K562 (cell line): Measurements from ENCODE around the gene TMEM107. TPM values are rescaled to one million over a fixed set of nuclear protein-coding genes. Genes with fewer than 3 reads are reported as not detected.

Source experiments
- ATAC-seq: fragments of 200-7000 bp; cut with Tn5 transposase; 3 replicates; pipeline ENCODE4 v1.9.1; 2020; ENCODE audit warnings: moderate library complexity
- BruUV-seq: library from RNA; stranded (reverse); fragments of 400-500 nt; replicated peaks from 2 replicates; lab custom pipeline; 2021; lab: Mats Ljungman, UMichigan
- CTCF ChIA-PET: fragments of 300-600 bp; formaldehyde crosslinking; extraction: SDS; loops from one replicate; lab custom pipeline; 2021; ENCODE audit warnings: low intra/inter-chr PET ratio; lab: Yijun Ruan, JAX
- POLR2A ChIA-PET: fragments of 300-600, 350-650 bp; sonication (Branson Sonifier 250); formaldehyde crosslinking; extraction: SDS; loops from one replicate; lab custom pipeline; 2021; ENCODE audit warnings: antibody characterized with exemption, inconsistent platforms; lab: Yijun Ruan, JAX
- DNase-seq, 4 experiments: peaks; one replicate each; pipeline versions ENCODE4 v3.0.0 to v3.0.0-alpha.2; 2011 to 2018; ENCODE audit warnings: low spot score in 3 of 4, mixed read lengths in 3 of 4; ENCODE audit errors: extremely low read depth in 1 of 4
- FAIRE-seq: peaks from 2 replicates; lab custom pipeline; 2011; peaks lifted over from hg19 to GRCh38; lab: Jason Lieb, UNC
- H2AFZ ChIP-seq: 2 replicates; pipeline ENCODE4 v1.6.0; 2011; ENCODE audit warnings: low read depth, low read length, control low read depth, inconsistent platforms
- H3K27ac ChIP-seq: fragments of 200-600 bp; 3 replicates; pipeline ENCODE4 v1.8.0; 2011; ENCODE audit warnings: low read depth, mild to moderate bottlenecking, control low read depth, inconsistent platforms, low read length, moderate library complexity, mixed read lengths; ENCODE audit errors: extremely low read depth
- H3K27me3 ChIP-seq, 2 experiments: fragments of 300-600 bp in 1 of 2; 2 replicates in 1 of 2; 3 replicates in 1 of 2; pipeline versions ENCODE4 v1.6.0 to v1.8.0; 2011; ENCODE audit warnings: inconsistent platforms in 2 of 2, low read length in 2 of 2, mild to moderate bottlenecking in 1 of 2, mixed read lengths in 1 of 2, moderate library complexity in 1 of 2; ENCODE audit not compliant: control insufficient read depth in 2 of 2, insufficient read depth in 2 of 2
- H3K36me3 ChIP-seq: fragments of 300-600 bp; 3 replicates; pipeline ENCODE4 v1.8.0; 2011; ENCODE audit warnings: mild to moderate bottlenecking, low read length, inconsistent platforms; ENCODE audit not compliant: control insufficient read depth, insufficient read depth
- H3K4me1 ChIP-seq, 2 experiments: fragments of 200-600 bp in 1 of 2; replicated peaks in 1 of 2; 2 replicates in 1 of 2; 3 replicates in 1 of 2; pipeline versions ENCODE4 v1.5.1 to v1.8.0; 2011; ENCODE audit warnings: inconsistent platforms in 2 of 2, low read length in 2 of 2, mild to moderate bottlenecking in 1 of 2, mixed read lengths in 1 of 2, moderate library complexity in 1 of 2; ENCODE audit not compliant: control insufficient read depth in 2 of 2, insufficient read depth in 2 of 2
- H3K4me2 ChIP-seq: 2 replicates; pipeline ENCODE4 v1.6.1; 2011; ENCODE audit warnings: low read length, control low read depth, inconsistent platforms, mixed read lengths; ENCODE audit not compliant: insufficient read depth
- H3K4me3 ChIP-seq: fragments of 200-600 bp; sonication (generic), shearing (Covaris generic); 2 replicates; pipeline ENCODE4 v1.5.1; 2016; ENCODE audit warnings: control low read depth, inconsistent platforms
- H3K79me2 ChIP-seq: fragments of 200-600 bp; 3 replicates; pipeline ENCODE4 v1.8.0; 2011; ENCODE audit warnings: low read length, inconsistent platforms; ENCODE audit not compliant: control insufficient read depth, insufficient read depth
- H3K9ac ChIP-seq, 2 experiments: 2 replicates each; pipeline versions ENCODE4 v1.6.0 to v1.6.1; 2011; ENCODE audit warnings: low read depth in 2 of 2, low read length in 2 of 2, control low read depth in 1 of 2, inconsistent platforms in 1 of 2, mild to moderate bottlenecking in 1 of 2, mixed read lengths in 1 of 2; ENCODE audit not compliant: insufficient read depth in 1 of 2
- H3K9me1 ChIP-seq: one replicate; pipeline ENCODE4 v1.6.0; 2011; ENCODE audit warnings: inconsistent platforms, mild to moderate bottlenecking, low read length, moderate library complexity; ENCODE audit not compliant: control insufficient read depth, insufficient read depth
- H3K9me3 ChIP-seq: replicated peaks from 2 replicates; pipeline ENCODE4 v1.5.1; 2011; ENCODE audit warnings: low read depth, low read length, inconsistent platforms; ENCODE audit not compliant: control insufficient read depth, insufficient read depth
- H4K20me1 ChIP-seq: replicated peaks from 2 replicates; pipeline ENCODE4 v1.6.1; 2011; ENCODE audit warnings: low read length, inconsistent platforms, mixed read lengths; ENCODE audit not compliant: control insufficient read depth, insufficient read depth
- ATF3 ChIP-seq, 2 experiments: fragments of 450-650 bp in 1 of 2; sonication (generic) in 1 of 2; formaldehyde crosslinking in 1 of 2; IDR thresholded peaks in 1 of 2; conservative IDR thresholded peaks in 1 of 2; 2 replicates each; pipeline versions ENCODE4 v1.6.1 to v1.8.1; 2016 to 2023; ENCODE audit warnings: mild to moderate bottlenecking in 2 of 2, moderate library complexity in 2 of 2, inconsistent platforms in 1 of 2, missing genetic modification reagents in 1 of 2
- FOSL1 ChIP-seq: fragments of 200-800 bp; sonication (Bioruptor generic); conservative IDR thresholded peaks from 2 replicates; pipeline ENCODE4 v1.6.1; 2016; ENCODE audit warnings: missing genetic modification characterization, missing compliant biosample characterization
- GTF2E2 ChIP-seq: fragments of 200-800 bp; sonication (Bioruptor generic); IDR thresholded peaks from 2 replicates; pipeline ENCODE4 v1.6.1; 2016; ENCODE audit warnings: missing genetic modification characterization, missing compliant biosample characterization
- ZKSCAN1 ChIP-seq: fragments of 150-350 bp; IDR thresholded peaks from 2 replicates; pipeline ENCODE4 v1.6.1; 2016; ENCODE audit warnings: low read depth, low read length
- ZNF384 ChIP-seq: IDR thresholded peaks from 2 replicates; pipeline ENCODE4 v1.6.1; 2012; ENCODE audit warnings: low read depth, low read length, improper control_type of control experiment
- ZNF583 ChIP-seq: fragments of 250-450 bp; sonication (Bioruptor Pico); IDR thresholded peaks from 2 replicates; pipeline ENCODE4 v1.4.0; 2020
- ZNF76 ChIP-seq: fragments of 250-450 bp; sonication (Bioruptor Pico); IDR thresholded peaks from 2 replicates; pipeline ENCODE4 v1.4.0; 2020; ENCODE audit warnings: mild to moderate bottlenecking, moderate library complexity, borderline replicate concordance
- WGBS: fragments of 100-300 bp; shearing (Covaris generic); methylation state at CpG from one replicate; pipeline ENCODE4 v1.1.6; 2016; ENCODE audit warnings: low coverage, mixed read lengths; ENCODE audit not compliant: insufficient coverage; ENCODE audit errors: missing lambda C conversion rate; 5-methylcytosine and 5-hydroxymethylcytosine counted together
- in situ Hi-C: fragments of 300-500 bp; cut with MboI; formaldehyde crosslinking; loops from 4 replicates; pipeline ENCODE4 v1.15.0; 2018; ENCODE audit warnings: inconsistent platforms, mixed read lengths
- intact Hi-C: fragments of 100-400 bp; cut with micrococcal nuclease; formaldehyde crosslinking; loops from 2 replicates; pipeline ENCODE4 v1.14.2; 2022
- polyA plus RNA-seq, 8 experiments: library from polyadenylated mRNA; depleted of rRNA in 4 of 8; stranded (reverse) in 5 of 8; unstranded in 3 of 8; fragments of >200 nt; fragmentation: Nextera tagmentation in 2 of 8; fragmentation: Illumina TruSeq in 1 of 8; extraction: Ambion mirVana in 2 of 8; extraction: Trizol in 1 of 8; gene quantifications; 2 replicates each; pipeline versions ENCODE4 v1.2.1 to v1.2.3, GENCODE V29; 2011 to 2014; ENCODE audit warnings: inconsistent platforms in 1 of 8, missing spikeins in 1 of 8
- total RNA-seq, 7 experiments: library from RNA; depleted of rRNA in 6 of 7; stranded (reverse); fragments of >200 nt in 6 of 7; fragmentation: Illumina TruSeq in 2 of 7; extraction: Trizol in 2 of 7; gene quantifications; 2 replicates each; pipeline versions ENCODE4 v1.2.1 to v1.2.3, GENCODE V29; 2011 to 2021; ENCODE audit warnings: low replicate concordance in 1 of 7

TMEM107 gene
- total and polyA plus RNA-seq, 9 of the 15 experiments (the other 6 are each of a cell fraction or from before 2014, with no cell fraction given): 7.1 to 26.2 (median 16.9) TPM

- no peak for FAIRE-seq
- H2AFZ ChIP-seq: no peak overlapping the region
- peaks cover 29% of the 10 kb centered on the region; the same call in 2 of the 3 replicates for H3K36me3 ChIP-seq
- H3K4me3 ChIP-seq: no peak overlapping the region
- 0 out of 2 replicates have a peak, but pooled peaks cover 12% of the 10 kb centered on the region for H4K20me1 ChIP-seq
- H3K27me3 ChIP-seq: no peaks in the 10 kb centered on the region
- peaks cover 40% of the 10 kb centered on the region for H3K79me2 ChIP-seq
- H3K27ac ChIP-seq: no peak overlapping the region
- TF ChIP-seq ZNF384 (peak; percentile 88), ATF3 (IDR thresholded peaks at IDR 0.05) (no peak), ATF3 (CRISPR knock-in tag; conservative IDR thresholded peaks at IDR 0.05) (no peak), ZKSCAN1 (no peak), ZNF583 (CRISPR knock-in tag) (no peak), FOSL1 (tag) (no peak), GTF2E2 (no peak), ZNF76 (CRISPR knock-in tag) (no peak)
- in situ Hi-C loops: no loop called here
- intact Hi-C loops: no loop called here
- ChIA-PET POLR2A (interaction anchor here (0.9 to 8.6 kb wide), 3 partner anchors 12 to 65 kb away, joined by 3 to 105 read pairs (median 4); no protein-coding TSS in a partner anchor), CTCF (no interaction called here)
- ATAC-seq: no peak
- no peaks in the 10 kb centered on the region for H3K9me3 ChIP-seq
- DNase-seq: no peak
- H3K9me1 ChIP-seq: peaks cover 5% of the 10 kb centered on the region
- no peak overlapping the region for H3K9ac ChIP-seq
- peak overlapping the region; percentile 21; the same call in 1 of the 2 replicates for H3K4me2 ChIP-seq
- peaks cover 42 to 68% of the 10 kb centered on the region in 2 experiments for H3K4me1 ChIP-seq
- WGBS: 100% methylated on average over 1 of the region's 4 CpGs
- no TSS peak for BruUV-seq
Measured at GRCh38 chr17:8160224-8160577, 16.0 kb downstream of the TMEM107 start.
